LNCAP (cell line): Measurements from ENCODE around the gene YJEFN3.

ENCODE experiments used
- TF ChIP-seq, protein P1 (sequence below): fragments of 450-650 bp; IDR thresholded peaks from 2 replicates; pipeline ENCODE4 v1.5.1; 2017; ENCODE audit warnings: mild to moderate bottlenecking

Gene YJEFN3

DNA sequence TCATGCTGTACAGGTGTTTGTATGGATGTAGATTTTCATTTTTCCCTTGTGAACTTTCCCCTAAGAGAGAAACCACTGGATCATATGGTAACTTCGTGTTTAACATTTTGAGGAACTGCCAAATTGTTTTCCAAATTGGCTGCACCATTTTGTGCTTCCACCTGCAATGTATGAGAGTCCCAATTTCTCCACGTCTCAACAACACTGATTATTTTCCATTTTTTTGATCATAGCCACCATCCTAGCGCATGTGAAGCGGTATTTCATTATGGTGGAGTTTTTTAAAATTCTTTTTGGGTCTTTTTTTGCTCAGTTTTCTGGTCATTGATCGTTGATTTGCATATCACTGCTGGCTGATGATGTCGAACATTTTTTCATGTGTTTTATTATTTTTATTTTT, 7.7 kb upstream of the YJEFN3 start:
- TF ChIP-seq, protein P1, sequence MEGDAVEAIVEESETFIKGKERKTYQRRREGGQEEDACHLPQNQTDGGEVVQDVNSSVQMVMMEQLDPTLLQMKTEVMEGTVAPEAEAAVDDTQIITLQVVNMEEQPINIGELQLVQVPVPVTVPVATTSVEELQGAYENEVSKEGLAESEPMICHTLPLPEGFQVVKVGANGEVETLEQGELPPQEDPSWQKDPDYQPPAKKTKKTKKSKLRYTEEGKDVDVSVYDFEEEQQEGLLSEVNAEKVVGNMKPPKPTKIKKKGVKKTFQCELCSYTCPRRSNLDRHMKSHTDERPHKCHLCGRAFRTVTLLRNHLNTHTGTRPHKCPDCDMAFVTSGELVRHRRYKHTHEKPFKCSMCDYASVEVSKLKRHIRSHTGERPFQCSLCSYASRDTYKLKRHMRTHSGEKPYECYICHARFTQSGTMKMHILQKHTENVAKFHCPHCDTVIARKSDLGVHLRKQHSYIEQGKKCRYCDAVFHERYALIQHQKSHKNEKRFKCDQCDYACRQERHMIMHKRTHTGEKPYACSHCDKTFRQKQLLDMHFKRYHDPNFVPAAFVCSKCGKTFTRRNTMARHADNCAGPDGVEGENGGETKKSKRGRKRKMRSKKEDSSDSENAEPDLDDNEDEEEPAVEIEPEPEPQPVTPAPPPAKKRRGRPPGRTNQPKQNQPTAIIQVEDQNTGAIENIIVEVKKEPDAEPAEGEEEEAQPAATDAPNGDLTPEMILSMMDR, result no peak

GRCh38 chr19:19523177-19523576, 5.5 kb upstream of the YJEFN3 start:
- TF ChIP-seq, protein P1, result no peak

GRCh38 chr19:19524053-19524452, 4.7 kb upstream of the YJEFN3 start:
- TF ChIP-seq, protein P1, result no peak

GRCh38 chr19:19525611-19526380, 2.9 kb upstream of the YJEFN3 start:
- TF ChIP-seq, protein P1, result no peak

DNA sequence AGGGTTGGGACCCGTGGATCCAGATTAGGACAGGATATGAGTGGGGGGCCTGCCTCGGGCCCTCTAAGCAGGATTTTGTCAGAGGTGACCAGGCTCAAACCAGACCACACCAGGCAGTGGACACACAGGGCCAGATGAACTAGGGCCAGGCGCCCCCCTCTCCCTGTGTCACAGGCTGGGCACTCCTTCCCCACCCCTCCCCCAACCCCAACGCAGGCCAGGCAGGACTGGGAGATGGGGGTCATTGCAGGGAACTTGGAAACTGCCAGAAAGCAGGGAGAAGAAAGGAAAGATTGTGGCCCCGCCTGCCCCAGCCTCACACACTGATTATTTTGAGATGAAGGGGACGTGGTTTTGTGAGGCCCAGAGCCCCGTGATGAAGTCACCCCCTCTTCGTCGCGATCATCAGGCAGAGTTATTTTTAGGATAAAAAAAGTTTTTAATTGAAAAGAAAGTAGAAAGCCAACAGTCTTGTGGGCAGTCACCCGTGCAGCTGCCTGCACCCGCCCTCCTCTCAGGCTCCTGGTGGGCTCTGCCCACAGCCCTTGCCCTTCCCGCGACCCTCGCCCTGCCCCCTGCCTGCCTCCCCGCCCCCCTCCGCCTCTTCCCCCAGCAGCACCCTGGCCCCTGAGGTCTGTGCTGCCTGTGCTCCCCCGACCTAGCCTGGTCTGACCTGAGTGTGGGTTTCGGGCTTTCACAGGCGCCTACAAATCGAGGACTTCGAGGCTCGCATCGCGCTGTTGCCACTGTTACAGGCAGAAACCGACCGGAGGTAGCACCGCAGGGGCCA, 1.9 kb upstream of the YJEFN3 start:
- TF ChIP-seq, protein P1, result no peak

DNA sequence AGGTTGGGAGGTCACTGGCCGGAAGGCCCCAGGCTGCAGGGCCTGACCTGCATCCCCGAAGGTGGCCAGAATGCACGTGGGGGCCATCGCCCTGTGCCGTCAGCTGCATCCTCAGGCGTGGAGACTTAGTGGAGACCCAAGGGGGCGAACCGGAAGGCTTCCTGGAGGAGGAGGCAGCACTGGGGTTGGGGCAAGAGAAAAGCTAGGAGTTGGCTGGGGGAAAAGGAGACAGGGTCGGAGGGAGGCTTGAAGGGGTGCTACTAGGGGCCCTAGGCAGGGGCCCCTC, 1.4 kb upstream of the YJEFN3 start:
- TF ChIP-seq, protein P1, result no peak

GRCh38 chr19:19527674-19528625, 761 bp upstream of the YJEFN3 start:
- TF ChIP-seq, protein P1, result no peak
